GM21515 (cell line): ENCODE measurements around the gene NECTIN4.
A peak's percentile ranks its signal among the peaks of the same experiment; 100 is the strongest.
"Not testable (repeated sequence)": the region's sequence is repeated elsewhere in the genome, so short reads cannot be mapped to it uniquely, and the experiment has no call there.

Experiments used
- ATAC-seq: cut with Tn5 transposase; IDR thresholded peaks from one replicate; pipeline ENCODE4 v1.9.1; 2021; ENCODE audit not compliant: unreplicated experiment

NECTIN4 gene

GRCh38 chr1:161033751-161034150 is 55.6 kb downstream of the NECTIN4 start:
- no peak for ATAC-seq

GRCh38 chr1:161032409-161032808 is 56.9 kb downstream of the NECTIN4 start:
- no peak for ATAC-seq

- ATAC-seq, result no peak
These were observed 57.5 kb downstream of the NECTIN4 start for GRCh38 chr1:161031874-161032273.

- ATAC-seq, result not testable (repeated sequence)
These were observed 59.9 kb downstream of the NECTIN4 start for GRCh38 chr1:161029466-161029865.

GRCh38 chr1:161026954-161027353 is 62.4 kb downstream of the NECTIN4 start:
- not testable (repeated sequence) for ATAC-seq

- not testable (repeated sequence) for ATAC-seq
These were observed 66.9 kb downstream of the NECTIN4 start for GRCh38 chr1:161022432-161022831.

GRCh38 chr1:161021970-161022353 is 67.4 kb downstream of the NECTIN4 start:
- ATAC-seq, result no peak

GRCh38 chr1:161021165-161021969 is 68.0 kb downstream of the NECTIN4 start:
- peak; percentile 90 for ATAC-seq
